DOHH2 (cell line): ENCODE measurements around the gene CTNNBIP1.
"Not testable (repeated sequence)": the region's sequence is repeated elsewhere in the genome, so short reads cannot be mapped to it uniquely, and the experiment has no call there.

ENCODE experiments used
- H3F3A ChIP-seq: fragments of 200-600 bp; sonication (generic), shearing (Covaris generic); 2 replicates; pipeline ENCODE4 v1.6.0; 2016; ENCODE audit warnings: antibody characterized with exemption, mild to moderate bottlenecking; ENCODE audit not compliant: control insufficient read depth, insufficient read depth
- H3K27ac ChIP-seq: fragments of 200-600 bp; sonication (generic); 2 replicates; pipeline ENCODE4 v1.5.1; 2014; ENCODE audit warnings: low read depth, mild to moderate bottlenecking, low read length, moderate library complexity
- H3K27me3 ChIP-seq: fragments of 200-600 bp; sonication (generic); 2 replicates; pipeline ENCODE4 v1.6.1; 2014; ENCODE audit warnings: mild to moderate bottlenecking, low read length, mixed read lengths; ENCODE audit not compliant: control insufficient read depth
- H3K36me3 ChIP-seq: fragments of 200-600 bp; sonication (generic); 2 replicates; pipeline ENCODE4 v1.6.1; 2014; ENCODE audit warnings: mild to moderate bottlenecking, low read length, moderate library complexity, mixed read lengths; ENCODE audit not compliant: control insufficient read depth
- H3K4me1 ChIP-seq: fragments of 200-600 bp; sonication (generic); 2 replicates; pipeline ENCODE4 v1.6.1; 2014; ENCODE audit warnings: mild to moderate bottlenecking, low read length, mixed read lengths; ENCODE audit not compliant: control insufficient read depth
- H3K4me2 ChIP-seq: fragments of 200-600 bp; sonication (generic); 2 replicates; pipeline ENCODE4 v1.6.0; 2014; ENCODE audit warnings: mild to moderate bottlenecking, low read length, moderate library complexity
- H3K4me3 ChIP-seq: fragments of 200-600 bp; sonication (generic); 2 replicates; pipeline ENCODE4 v1.5.1; 2014; ENCODE audit warnings: mild to moderate bottlenecking, low read length, mixed read lengths
- H3K79me2 ChIP-seq: fragments of 200-600 bp; sonication (generic); 2 replicates; pipeline ENCODE4 v1.6.1; 2014; ENCODE audit warnings: mild to moderate bottlenecking, low read length, mixed read lengths; ENCODE audit not compliant: control insufficient read depth
- H3K9me2 ChIP-seq: fragments of 200-600 bp; sonication (generic); replicated peaks from 2 replicates; pipeline ENCODE4 v1.6.1; 2014; ENCODE audit warnings: mild to moderate bottlenecking, low read length, mixed read lengths; ENCODE audit not compliant: control insufficient read depth
- H3K9me3 ChIP-seq: fragments of 200-600 bp; sonication (generic); 2 replicates; pipeline ENCODE4 v1.6.1; 2014; ENCODE audit warnings: antibody characterized with exemption, low read length, mixed read lengths; ENCODE audit not compliant: control insufficient read depth, insufficient read depth
- H4K20me1 ChIP-seq: fragments of 200-600 bp; sonication (generic); 2 replicates; pipeline ENCODE4 v1.6.0; 2014; ENCODE audit warnings: low read depth, mild to moderate bottlenecking, antibody characterized with exemption, low read length, moderate library complexity; ENCODE audit not compliant: control insufficient read depth, insufficient read depth
- CTCF ChIP-seq: fragments of 200-600 bp; sonication (generic); IDR thresholded peaks from one replicate; pipeline ENCODE4 v1.5.1; 2014; ENCODE audit warnings: antibody characterized with exemption, mild to moderate bottlenecking, low read depth, low read length; ENCODE audit not compliant: poor library complexity, severe bottlenecking
- EZH2phosphoT487 ChIP-seq: fragments of 200-600 bp; sonication (generic); IDR thresholded peaks from 2 replicates; pipeline ENCODE4 v1.6.1; 2017; ENCODE audit warnings: borderline replicate concordance, mild to moderate bottlenecking, antibody characterized with exemption, low read length, moderate library complexity, mixed read lengths

Gene CTNNBIP1

GRCh38 chr1:9807541-9807940, 102.5 kb downstream of the CTNNBIP1 start:
- Histone ChIP-seq H3F3A (peaks cover 3% of the 10 kb centered on the region), H3K79me2 (peaks cover 99% of the 10 kb centered on the region), H4K20me1 (peaks cover 9% of the 10 kb centered on the region)

GRCh38 chr1:9805972-9806371, 104.1 kb downstream of the CTNNBIP1 start:
- not testable (repeated sequence) for H3K27ac ChIP-seq, H3K9me2 ChIP-seq, H3F3A ChIP-seq

More at GRCh38 chr1:9807541-9807940, 102.5 kb downstream of the CTNNBIP1 start:
- no peak overlapping the region for H3K4me3 ChIP-seq
- no peaks in the 10 kb centered on the region for H3K9me3 ChIP-seq
- no peak overlapping the region for H3K4me2 ChIP-seq
- H3K27ac ChIP-seq: no peak overlapping the region
- TF ChIP-seq EZH2phosphoT487 (no peak), CTCF (no peak)
- H3K27me3 ChIP-seq: no peaks in the 10 kb centered on the region
- H3K4me1 ChIP-seq: peaks cover 76% of the 10 kb centered on the region
- peaks cover 42% of the 10 kb centered on the region for H3K36me3 ChIP-seq
- no peaks in the 10 kb centered on the region for H3K9me2 ChIP-seq

GRCh38 chr1:9805006-9805508, 105.0 kb downstream of the CTNNBIP1 start:
- Histone ChIP-seq H3K4me3 (no peak overlapping the region), H3K27ac (no peak overlapping the region), H3K9me3 (no peaks in the 10 kb centered on the region), H3K4me1 (peaks cover 54% of the 10 kb centered on the region), H3K9me2 (no peaks in the 10 kb centered on the region), H3F3A (peaks cover 3% of the 10 kb centered on the region), H3K79me2 (peaks cover 98% of the 10 kb centered on the region), H3K27me3 (no peaks in the 10 kb centered on the region), H4K20me1 (peaks cover 5% of the 10 kb centered on the region), H3K36me3 (peaks cover 36% of the 10 kb centered on the region), H3K4me2 (no peak overlapping the region)
- TF ChIP-seq CTCF (no peak), EZH2phosphoT487 (no peak)

More at GRCh38 chr1:9805972-9806371, 104.1 kb downstream of the CTNNBIP1 start:
- not testable (repeated sequence) for H3K9me3 ChIP-seq, H3K4me2 ChIP-seq, H3K27me3 ChIP-seq, H4K20me1 ChIP-seq, H3K4me3 ChIP-seq
- H3K4me1 ChIP-seq: peaks cover 60% of the 10 kb centered on the region
- peaks cover 39% of the 10 kb centered on the region for H3K36me3 ChIP-seq
- peaks cover 99% of the 10 kb centered on the region for H3K79me2 ChIP-seq

- Histone ChIP-seq H3K79me2 (peaks cover 99% of the 10 kb centered on the region), H3K4me1 (peaks cover 47% of the 10 kb centered on the region), H3K36me3 (peaks cover 25% of the 10 kb centered on the region), H4K20me1 (peaks cover 11% of the 10 kb centered on the region)
- H3K4me3 ChIP-seq, H3K27me3 ChIP-seq, H3K27ac ChIP-seq, H3K9me3 ChIP-seq, H3K9me2 ChIP-seq, H3K4me2 ChIP-seq, H3F3A ChIP-seq: not testable (repeated sequence)
These were observed 106.8 kb downstream of the CTNNBIP1 start for GRCh38 chr1:9803003-9803918.
